GM18519 (cell line): Measurements from ENCODE around the gene FBXO44.

ENCODE experiments used
- ATAC-seq: cut with Tn5 transposase; IDR thresholded peaks from one replicate; pipeline ENCODE4 v1.9.1; 2021; ENCODE audit warnings: mild to moderate bottlenecking, moderate library complexity; ENCODE audit not compliant: unreplicated experiment, low FRiP score

The FBXO44 gene

GRCh38 chr1:11654939-11655808, 497 bp downstream of the FBXO44 start:
- ATAC-seq, result no peak

- no peak for ATAC-seq
Observed at GRCh38 chr1:11657654-11658053, 3.0 kb downstream of the FBXO44 start.

DNA sequence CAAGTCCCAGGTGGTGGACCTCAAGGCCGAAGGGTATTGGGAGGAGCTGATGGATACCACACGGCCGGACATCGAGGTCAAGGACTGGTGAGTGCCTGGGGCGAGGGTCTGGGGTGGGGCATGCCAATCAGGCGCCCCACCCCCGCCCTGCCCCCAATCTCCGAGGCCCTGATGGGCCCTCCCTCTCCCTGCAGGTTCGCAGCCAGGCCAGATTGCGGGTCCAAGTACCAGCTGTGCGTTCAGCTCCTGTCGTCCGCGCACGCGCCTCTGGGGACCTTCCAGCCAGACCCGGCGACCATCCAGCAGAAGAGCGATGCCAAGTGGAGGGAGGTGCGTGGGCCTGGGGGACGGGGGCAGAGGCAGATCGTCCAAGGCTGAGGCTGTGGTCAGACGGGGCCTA, 3.9 kb downstream of the FBXO44 start:
- ATAC-seq, result no peak

DNA sequence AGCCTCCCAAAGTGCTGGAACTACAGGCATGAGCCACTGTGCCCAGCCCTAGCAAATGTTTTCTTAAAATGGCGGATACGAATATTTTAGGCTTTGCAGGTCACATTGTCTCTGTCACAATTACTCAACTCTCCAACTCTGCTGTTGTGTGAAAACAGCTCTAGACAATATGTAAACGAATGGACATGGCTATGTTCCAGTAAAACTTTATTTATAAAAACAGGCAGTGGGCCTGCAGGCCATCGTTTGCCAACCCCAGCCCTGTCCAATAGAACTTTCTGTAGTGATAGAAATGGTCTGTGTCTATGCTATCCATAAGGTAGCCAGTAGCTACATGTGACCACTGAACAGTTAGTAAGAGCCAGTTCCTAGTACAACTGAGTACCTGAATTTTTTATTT, 5.1 kb downstream of the FBXO44 start:
- no peak for ATAC-seq

DNA sequence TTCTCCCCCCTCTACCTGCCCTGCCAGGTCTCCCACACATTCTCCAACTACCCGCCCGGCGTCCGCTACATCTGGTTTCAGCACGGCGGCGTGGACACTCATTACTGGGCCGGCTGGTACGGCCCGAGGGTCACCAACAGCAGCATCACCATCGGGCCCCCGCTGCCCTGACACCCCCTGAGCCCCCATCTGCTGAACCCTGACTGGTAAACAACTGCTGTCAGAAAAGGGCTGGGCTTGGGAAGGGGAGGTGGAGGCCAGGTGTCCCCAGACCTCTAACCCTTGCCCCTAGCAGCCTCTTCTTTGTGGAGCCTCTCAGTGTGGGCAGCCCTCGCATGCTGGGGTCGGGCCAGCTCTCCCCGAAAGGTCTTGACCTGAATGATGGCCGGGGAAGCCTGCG, 6.4 kb downstream of the FBXO44 start:
- ATAC-seq, result no peak

GRCh38 chr1:11664336-11665065, 9.8 kb downstream of the FBXO44 start:
- peak; percentile 20 for ATAC-seq

GRCh38 chr1:11668516-11668915, 13.8 kb downstream of the FBXO44 start:
- no peak for ATAC-seq

DNA sequence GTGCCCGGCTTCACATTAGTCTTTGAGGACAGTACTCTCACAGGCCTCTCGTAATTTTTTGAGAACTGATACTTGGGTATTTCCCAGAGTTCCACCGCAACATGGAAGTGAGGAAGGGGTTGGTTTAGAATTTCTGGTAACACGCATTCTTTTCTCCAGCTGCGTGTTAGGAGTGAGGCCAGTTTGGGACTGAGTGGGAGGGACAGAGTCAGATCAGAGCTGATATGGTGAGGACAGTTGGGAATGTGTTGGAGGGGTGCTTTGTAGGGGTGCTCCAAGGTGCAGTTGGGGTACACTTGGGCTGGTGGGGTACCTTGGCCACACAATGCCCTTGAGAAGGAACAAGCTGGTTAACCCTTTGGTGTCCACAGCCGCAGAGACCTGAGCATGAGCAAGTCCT, 16.1 kb downstream of the FBXO44 start:
- no peak for ATAC-seq

DNA sequence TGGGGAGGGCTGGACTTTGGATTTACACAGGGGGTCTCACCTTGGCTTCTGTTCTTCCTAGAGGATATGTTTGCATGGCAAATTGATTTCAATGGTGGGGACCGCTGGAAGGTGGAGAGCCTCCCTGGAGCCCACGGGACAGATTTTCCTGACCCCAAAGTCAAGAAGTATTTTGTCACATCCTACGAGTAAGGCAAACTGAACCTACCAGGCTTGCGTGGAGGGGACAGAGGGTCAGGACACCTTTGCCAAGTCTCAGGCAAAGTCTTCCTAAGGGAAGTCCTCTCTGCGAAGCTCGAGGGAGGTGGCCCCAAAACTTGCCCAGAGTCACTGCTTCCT, 16.5 kb downstream of the FBXO44 start:
- ATAC-seq, result no peak

GRCh38 chr1:11671544-11672286, 17.0 kb downstream of the FBXO44 start:
- no peak for ATAC-seq

DNA sequence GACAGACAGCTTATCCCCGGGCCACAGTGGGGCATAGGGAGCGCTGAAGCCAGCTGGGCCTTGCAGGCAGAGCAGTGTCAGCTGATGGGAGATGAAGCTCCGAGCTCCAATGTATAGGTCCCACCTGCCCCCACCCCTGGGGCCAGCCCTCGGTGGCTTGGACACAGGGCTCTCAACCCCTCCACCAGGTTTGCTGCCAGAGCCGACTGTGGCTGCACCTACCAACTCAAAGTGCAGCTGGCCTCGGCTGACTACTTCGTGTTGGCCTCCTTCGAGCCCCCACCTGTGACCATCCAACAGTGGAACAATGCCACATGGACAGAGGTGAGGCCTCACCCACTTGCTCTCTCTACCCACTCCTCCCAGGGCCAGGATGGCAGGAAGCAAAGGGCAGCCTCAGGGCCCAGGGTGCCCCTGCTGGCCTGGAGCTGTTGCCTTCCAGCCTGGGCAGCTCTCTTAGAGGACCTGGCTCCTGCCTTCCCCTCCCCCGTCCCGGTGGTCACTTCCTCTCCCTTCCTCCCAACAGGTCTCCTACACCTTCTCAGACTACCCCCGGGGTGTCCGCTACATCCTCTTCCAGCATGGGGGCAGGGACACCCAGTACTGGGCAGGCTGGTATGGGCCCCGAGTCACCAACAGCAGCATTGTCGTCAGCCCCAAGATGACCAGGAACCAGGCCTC, 18.6 kb downstream of the FBXO44 start:
- ATAC-seq, result no peak

DNA sequence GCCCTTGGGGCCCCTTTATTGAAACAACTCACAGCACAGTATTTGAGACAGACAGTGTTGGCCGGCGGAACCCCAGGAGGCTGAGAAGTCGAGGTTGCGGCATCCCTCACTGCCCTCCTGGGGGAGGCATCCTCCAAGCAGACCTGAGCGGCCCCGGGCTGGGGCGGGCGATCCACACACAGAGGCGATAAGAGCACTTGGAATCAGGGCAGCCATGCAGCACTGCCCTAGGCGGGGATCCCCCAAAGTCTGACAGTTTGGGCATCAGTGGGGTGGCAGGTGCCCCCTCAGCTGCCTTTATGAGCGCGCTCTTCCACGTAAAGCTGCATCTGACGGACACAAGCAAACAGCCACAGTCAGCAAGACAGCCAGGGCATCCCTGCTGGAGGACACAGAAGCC, 19.8 kb downstream of the FBXO44 start:
- ATAC-seq, result no peak

GRCh38 chr1:11675325-11675724, 20.6 kb downstream of the FBXO44 start:
- ATAC-seq, result no peak

DNA sequence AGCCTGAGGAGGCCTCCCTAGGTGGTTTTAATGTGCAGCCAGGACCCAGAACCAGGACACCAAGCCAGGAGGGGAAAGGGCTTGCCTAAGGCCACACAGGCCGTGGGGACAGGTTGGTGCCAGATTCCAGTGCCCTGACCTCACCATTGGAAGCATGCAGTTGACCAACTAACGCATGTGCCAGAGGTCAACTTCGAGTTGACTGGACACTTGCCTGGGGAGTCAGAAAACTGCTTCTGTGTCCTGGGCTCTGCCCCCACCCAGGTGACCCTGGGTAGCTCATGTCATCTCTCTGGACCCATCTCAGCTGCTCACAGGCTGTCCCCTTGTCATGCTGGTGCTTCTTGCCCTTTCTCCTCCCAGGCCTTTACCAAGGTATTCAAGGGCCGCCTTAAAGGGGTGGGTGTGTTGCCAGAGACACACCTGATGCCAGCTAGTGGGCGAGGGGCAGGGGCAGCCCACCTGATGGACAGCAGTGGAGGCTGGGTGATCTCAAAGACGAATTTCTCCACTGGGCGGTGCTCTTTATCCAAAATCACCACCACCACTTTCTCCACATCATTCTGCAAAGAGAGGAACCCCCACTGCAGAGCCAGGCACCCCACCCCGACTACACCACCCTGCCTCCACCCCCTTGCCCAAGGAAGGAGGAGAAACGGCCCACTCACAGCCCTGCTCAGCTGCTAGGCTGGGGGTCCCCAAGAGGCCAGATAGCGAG, 21.9 kb downstream of the FBXO44 start:
- no peak for ATAC-seq

- ATAC-seq, result no peak
Observed at GRCh38 chr1:11678442-11678841, 23.8 kb downstream of the FBXO44 start.

- peak; percentile 11 for ATAC-seq
Observed at GRCh38 chr1:11680270-11681070, 25.8 kb downstream of the FBXO44 start.

GRCh38 chr1:11681071-11681771, 26.5 kb downstream of the FBXO44 start, which contains the start of gene MAD2L2:
TSS of gene MAD2L2 (minus strand) at chr1:11681148. CDS start at chr1:11680601, 547 bp downstream.
- peak; percentile 63 for ATAC-seq

DNA sequence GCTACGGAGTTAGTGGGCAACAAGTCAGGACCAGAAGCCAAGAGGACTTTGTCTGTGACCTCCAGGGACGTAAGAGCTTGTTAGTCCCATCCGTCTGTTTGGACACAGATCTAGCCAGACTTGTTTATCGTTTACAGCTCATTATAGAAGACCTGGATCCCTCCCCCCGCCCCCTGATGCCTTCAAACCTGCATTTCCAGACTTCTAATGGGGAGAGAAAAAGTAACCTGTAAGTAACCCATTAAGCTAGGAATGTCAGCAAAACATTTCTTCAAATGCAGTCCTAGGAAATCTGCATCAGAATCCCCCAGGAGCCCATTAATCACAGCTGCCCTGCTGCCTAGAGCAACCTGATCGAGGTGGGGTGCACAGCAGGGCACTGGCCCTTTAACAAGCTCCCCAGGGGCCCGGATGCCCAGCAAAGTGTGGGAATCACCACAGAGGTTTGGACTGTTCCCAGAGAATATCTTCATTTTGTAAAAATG, 27.7 kb downstream of the FBXO44 start:
- ATAC-seq, result no peak
